SK-N-SH (cell line): ENCODE results near the gene COL5A2.

Source experiments
- CHD2 ChIP-seq: fragments of 150-350 bp; IDR thresholded peaks from 2 replicates; pipeline ENCODE4 v1.6.1; 2018; ENCODE audit warnings: low read length; ENCODE audit not compliant: partially characterized antibody
- CTCF ChIP-seq: fragments of 200-600 bp; sonication (generic); IDR thresholded peaks from 2 replicates; pipeline ENCODE4 v1.6.1; 2017; ENCODE audit warnings: antibody characterized with exemption, mild to moderate bottlenecking, moderate library complexity
- TF ChIP-seq, protein P1 (sequence below): IDR thresholded peaks from 2 replicates; pipeline ENCODE4 v1.6.1; 2012; ENCODE audit warnings: mild to moderate bottlenecking, low read depth, low read length, moderate library complexity

- TF ChIP-seq CTCF: no peak
- TF ChIP-seq, protein P1, sequence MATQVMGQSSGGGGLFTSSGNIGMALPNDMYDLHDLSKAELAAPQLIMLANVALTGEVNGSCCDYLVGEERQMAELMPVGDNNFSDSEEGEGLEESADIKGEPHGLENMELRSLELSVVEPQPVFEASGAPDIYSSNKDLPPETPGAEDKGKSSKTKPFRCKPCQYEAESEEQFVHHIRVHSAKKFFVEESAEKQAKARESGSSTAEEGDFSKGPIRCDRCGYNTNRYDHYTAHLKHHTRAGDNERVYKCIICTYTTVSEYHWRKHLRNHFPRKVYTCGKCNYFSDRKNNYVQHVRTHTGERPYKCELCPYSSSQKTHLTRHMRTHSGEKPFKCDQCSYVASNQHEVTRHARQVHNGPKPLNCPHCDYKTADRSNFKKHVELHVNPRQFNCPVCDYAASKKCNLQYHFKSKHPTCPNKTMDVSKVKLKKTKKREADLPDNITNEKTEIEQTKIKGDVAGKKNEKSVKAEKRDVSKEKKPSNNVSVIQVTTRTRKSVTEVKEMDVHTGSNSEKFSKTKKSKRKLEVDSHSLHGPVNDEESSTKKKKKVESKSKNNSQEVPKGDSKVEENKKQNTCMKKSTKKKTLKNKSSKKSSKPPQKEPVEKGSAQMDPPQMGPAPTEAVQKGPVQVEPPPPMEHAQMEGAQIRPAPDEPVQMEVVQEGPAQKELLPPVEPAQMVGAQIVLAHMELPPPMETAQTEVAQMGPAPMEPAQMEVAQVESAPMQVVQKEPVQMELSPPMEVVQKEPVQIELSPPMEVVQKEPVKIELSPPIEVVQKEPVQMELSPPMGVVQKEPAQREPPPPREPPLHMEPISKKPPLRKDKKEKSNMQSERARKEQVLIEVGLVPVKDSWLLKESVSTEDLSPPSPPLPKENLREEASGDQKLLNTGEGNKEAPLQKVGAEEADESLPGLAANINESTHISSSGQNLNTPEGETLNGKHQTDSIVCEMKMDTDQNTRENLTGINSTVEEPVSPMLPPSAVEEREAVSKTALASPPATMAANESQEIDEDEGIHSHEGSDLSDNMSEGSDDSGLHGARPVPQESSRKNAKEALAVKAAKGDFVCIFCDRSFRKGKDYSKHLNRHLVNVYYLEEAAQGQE: no peak
- TF ChIP-seq CHD2: peak; percentile 19
Observed at GRCh38 chr2:189088591-189089205, 90.9 kb downstream of the COL5A2 start.
